GM12801 (cell line): Measurements from ENCODE around the gene NRG2.

ENCODE experiments used
- TF ChIP-seq, protein P1 (sequence below): IDR thresholded peaks from one replicate; pipeline ENCODE4 v1.5.1; 2011; ENCODE audit warnings: control low read depth; ENCODE audit not compliant: insufficient read length; ENCODE audit errors: extremely low read depth

Gene NRG2

GRCh38 chr5:139982157-139982974 lies 60.7 kb downstream of the NRG2 start:
- TF ChIP-seq, protein P1, sequence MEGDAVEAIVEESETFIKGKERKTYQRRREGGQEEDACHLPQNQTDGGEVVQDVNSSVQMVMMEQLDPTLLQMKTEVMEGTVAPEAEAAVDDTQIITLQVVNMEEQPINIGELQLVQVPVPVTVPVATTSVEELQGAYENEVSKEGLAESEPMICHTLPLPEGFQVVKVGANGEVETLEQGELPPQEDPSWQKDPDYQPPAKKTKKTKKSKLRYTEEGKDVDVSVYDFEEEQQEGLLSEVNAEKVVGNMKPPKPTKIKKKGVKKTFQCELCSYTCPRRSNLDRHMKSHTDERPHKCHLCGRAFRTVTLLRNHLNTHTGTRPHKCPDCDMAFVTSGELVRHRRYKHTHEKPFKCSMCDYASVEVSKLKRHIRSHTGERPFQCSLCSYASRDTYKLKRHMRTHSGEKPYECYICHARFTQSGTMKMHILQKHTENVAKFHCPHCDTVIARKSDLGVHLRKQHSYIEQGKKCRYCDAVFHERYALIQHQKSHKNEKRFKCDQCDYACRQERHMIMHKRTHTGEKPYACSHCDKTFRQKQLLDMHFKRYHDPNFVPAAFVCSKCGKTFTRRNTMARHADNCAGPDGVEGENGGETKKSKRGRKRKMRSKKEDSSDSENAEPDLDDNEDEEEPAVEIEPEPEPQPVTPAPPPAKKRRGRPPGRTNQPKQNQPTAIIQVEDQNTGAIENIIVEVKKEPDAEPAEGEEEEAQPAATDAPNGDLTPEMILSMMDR: no peak

- TF ChIP-seq, protein P1: no peak
Observed at GRCh38 chr5:139980765-139981164, 62.3 kb downstream of the NRG2 start.

DNA sequence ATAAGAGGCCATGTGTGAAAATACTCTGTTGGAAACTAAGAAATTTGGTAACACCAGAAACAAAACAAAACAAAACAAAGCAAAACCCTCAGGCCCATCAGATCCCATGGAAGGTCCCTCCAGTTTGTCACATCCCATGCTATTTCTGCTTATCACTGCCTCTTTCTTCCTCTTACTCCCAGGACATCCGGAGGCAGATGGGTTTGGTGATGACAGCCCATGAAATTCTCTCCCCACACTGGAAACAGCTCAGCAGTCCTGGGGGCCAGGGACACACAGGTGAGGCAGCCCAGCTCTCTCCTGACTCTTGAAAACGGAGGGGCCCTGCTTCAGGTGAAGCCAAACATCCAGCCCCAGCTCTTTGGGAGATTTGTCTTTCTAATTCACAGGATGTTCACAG lies 63.2 kb downstream of the NRG2 start:
- TF ChIP-seq, protein P1: no peak

GRCh38 chr5:139979518-139979917 lies 63.6 kb downstream of the NRG2 start:
- TF ChIP-seq, protein P1: no peak

DNA sequence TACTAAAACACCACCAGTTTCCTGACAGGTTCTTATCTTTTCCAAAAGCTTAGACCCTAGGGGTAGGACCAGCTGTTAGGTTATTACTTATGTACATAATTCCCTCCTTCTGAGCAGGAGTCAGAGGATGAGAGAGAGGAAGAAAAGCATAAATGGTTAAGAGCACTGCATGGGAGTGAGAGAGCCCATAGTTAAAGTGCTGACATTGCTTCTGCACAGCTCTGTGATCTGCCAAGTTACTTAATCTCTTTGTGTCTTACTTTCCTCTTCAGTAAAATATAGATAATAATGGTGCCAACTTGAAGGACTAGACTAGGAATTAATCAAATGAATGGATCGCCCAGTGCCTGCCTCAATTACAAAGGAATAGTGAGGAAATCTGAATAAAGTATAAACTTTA lies 66.4 kb downstream of the NRG2 start:
- TF ChIP-seq, protein P1: no peak

DNA sequence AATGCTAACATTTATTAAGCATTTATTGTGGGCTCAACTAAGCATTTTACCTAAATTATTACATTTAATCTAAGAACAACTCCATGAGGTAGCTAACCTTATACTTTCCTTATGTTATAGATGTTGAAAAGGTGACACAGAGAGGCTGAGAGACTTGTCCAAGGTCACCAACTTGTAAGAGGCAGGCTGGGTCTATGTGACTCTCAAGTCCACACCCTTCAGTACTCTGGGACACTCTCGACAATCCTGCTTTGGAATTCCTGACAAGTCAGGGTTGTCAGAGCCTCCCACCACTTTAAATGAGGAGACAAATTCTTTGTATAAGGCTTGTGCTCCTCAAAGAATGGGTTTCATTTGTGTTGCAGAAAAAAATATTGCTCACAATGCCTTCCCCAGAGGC lies 67.2 kb downstream of the NRG2 start:
- TF ChIP-seq, protein P1: no peak

- TF ChIP-seq, protein P1: no peak
Observed at GRCh38 chr5:139975306-139975705, 67.8 kb downstream of the NRG2 start.

DNA sequence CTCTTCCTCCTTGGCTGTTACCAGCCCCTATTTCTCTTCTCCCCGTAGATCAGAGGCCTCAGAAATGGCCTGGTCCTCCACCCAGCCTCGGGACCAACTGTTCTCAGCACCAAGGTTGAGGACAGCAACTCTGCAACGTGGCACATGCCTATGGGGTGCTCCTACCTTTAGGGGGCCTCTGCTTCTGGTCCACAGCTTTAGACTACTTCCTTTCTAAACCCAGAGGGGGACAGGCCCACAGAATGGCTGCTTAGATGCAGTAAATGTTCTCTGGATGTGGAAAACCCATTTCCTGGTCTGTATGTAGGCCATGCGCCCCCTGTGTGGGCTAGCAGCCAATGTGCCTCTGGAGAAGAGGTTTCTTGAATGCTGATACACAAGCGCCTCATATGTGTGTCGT lies 68.4 kb downstream of the NRG2 start:
- TF ChIP-seq, protein P1: no peak
